ENCODE results near the gene ADGRD2. TPM values are rescaled to one million over a fixed set of nuclear protein-coding genes. Genes with fewer than 3 reads are reported as not detected.

ADGRD2 gene
- total RNA-seq, 1 experiment from 2014 or later, result not detected

DNA sequence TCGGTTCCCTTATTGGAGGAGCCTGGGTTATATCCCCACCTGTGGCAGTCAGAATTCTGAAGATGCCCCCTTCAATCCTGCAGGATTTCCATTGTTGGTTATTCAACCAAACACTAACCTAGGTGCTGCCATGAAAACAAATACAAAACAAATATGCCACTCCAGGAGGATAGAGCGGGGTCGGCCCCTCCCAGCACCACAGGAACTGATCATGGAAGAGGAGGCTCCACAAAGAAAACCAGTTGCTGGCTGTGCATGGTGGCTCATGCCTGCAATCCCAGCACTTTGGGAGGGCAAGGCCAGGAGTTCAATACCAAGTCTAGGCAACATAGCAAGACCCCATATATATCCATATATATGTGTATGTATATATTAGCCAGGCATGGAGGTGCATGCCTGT, 13.2 kb upstream of the ADGRD2 start:
- no TSS peak for BruUV-seq (replicated peaks)
- POLR2A ChIA-PET (ENCODE audit: low non-redundant PET), result no interaction called here

GRCh38 chr9:124438091-124438490, 12.2 kb upstream of the ADGRD2 start:
- Histone ChIP-seq H3K4me1 (ENCODE audit: insufficient read depth, low read length, poor library complexity, severe bottlenecking) (no peaks in the 10 kb centered on the region), H3K4me3 (ENCODE audit: low read depth, low read length, poor library complexity, severe bottlenecking) (no peak overlapping the region), H3K9me3 (ENCODE audit: low read depth, low read length, poor library complexity, severe bottlenecking) (no peaks in the 10 kb centered on the region), H3K27me3 (replicated peaks; ENCODE audit: insufficient read depth, low read depth, low read length, poor library complexity) (no peaks in the 10 kb centered on the region), H3K27ac (ENCODE audit: low read depth, low read length, poor library complexity, severe bottlenecking) (no peak overlapping the region), H3K36me3 (ENCODE audit: insufficient read depth, low read length, poor library complexity, severe bottlenecking) (no peaks in the 10 kb centered on the region)
- ChIA-PET CTCF (no interaction called here), POLR2A (ENCODE audit: low non-redundant PET) (no interaction called here)
- DNase-seq (ENCODE audit: low spot score), result no peak
- BruUV-seq (replicated peaks), result no TSS peak
- intact Hi-C loops (cut with micrococcal nuclease; ENCODE audit: unreplicated experiment), result no loop called here
- TF ChIP-seq EZH2 (IDR thresholded peaks at IDR 0.05; ENCODE audit: borderline replicate concordance, low read depth, low read length, poor library complexity, severe bottlenecking) (no peak), CTCF (conservative IDR thresholded peaks at IDR 0.05; ENCODE audit: low read depth, low read length) (no peak)

More for the DNA sequence above, 13.2 kb upstream of the ADGRD2 start:
- TF ChIP-seq CTCF (conservative IDR thresholded peaks at IDR 0.05; ENCODE audit: low read depth, low read length) (no peak), EZH2 (IDR thresholded peaks at IDR 0.05; ENCODE audit: borderline replicate concordance, low read depth, low read length, poor library complexity, severe bottlenecking) (no peak)
- H3K9me3 ChIP-seq (ENCODE audit: low read depth, low read length, poor library complexity, severe bottlenecking), result no peaks in the 10 kb centered on the region
- intact Hi-C loops (cut with micrococcal nuclease; ENCODE audit: unreplicated experiment), result no loop called here
- H3K36me3 ChIP-seq (ENCODE audit: insufficient read depth, low read length, poor library complexity, severe bottlenecking), result no peaks in the 10 kb centered on the region
- DNase-seq (ENCODE audit: low spot score), result no peak
- no peak overlapping the region for H3K4me3 ChIP-seq (ENCODE audit: low read depth, low read length, poor library complexity, severe bottlenecking)
- H3K27me3 ChIP-seq (replicated peaks; ENCODE audit: insufficient read depth, low read depth, low read length, poor library complexity), result no peaks in the 10 kb centered on the region
- H3K4me1 ChIP-seq (ENCODE audit: insufficient read depth, low read length, poor library complexity, severe bottlenecking), result no peaks in the 10 kb centered on the region
- CTCF ChIA-PET, result no interaction called here
- H3K27ac ChIP-seq (ENCODE audit: low read depth, low read length, poor library complexity, severe bottlenecking), result no peak overlapping the region

DNA sequence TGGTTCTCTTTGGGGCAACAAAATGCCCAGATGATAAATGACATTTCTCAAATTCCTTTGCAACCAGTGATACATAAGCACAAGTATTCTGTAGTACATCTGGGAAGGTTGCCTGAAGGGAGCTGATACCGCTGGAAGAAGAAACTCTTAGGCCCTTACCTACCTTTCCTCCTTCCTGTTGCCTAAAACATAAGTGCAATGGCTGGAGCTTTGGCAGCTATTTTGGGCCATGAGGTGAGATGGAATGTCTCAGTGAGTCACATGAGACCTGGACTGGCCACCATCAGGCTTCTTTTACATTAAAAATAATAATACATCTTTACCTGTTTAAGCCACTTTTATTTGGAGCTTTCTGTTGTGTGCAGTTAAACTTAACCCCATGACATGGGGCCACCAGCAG, 11.2 kb upstream of the ADGRD2 start:
- H3K27me3 ChIP-seq (replicated peaks; ENCODE audit: insufficient read depth, low read depth, low read length, poor library complexity), result no peaks in the 10 kb centered on the region
- no peak for TF ChIP-seq CTCF (conservative IDR thresholded peaks at IDR 0.05; ENCODE audit: low read depth, low read length)
- POLR2A ChIA-PET (ENCODE audit: low non-redundant PET), result no interaction called here
- no peaks in the 10 kb centered on the region for H3K36me3 ChIP-seq (ENCODE audit: insufficient read depth, low read length, poor library complexity, severe bottlenecking)
- CTCF ChIA-PET, result no interaction called here
- H3K4me1 ChIP-seq (ENCODE audit: insufficient read depth, low read length, poor library complexity, severe bottlenecking), result no peaks in the 10 kb centered on the region
- no peak for DNase-seq (ENCODE audit: low spot score)
- intact Hi-C loops (cut with micrococcal nuclease; ENCODE audit: unreplicated experiment), result no loop called here
- no TSS peak for BruUV-seq (replicated peaks)
- no peak overlapping the region for H3K4me3 ChIP-seq (ENCODE audit: low read depth, low read length, poor library complexity, severe bottlenecking)
- H3K27ac ChIP-seq (ENCODE audit: low read depth, low read length, poor library complexity, severe bottlenecking), result no peak overlapping the region
- H3K9me3 ChIP-seq (ENCODE audit: low read depth, low read length, poor library complexity, severe bottlenecking), result no peaks in the 10 kb centered on the region

All from A673 (cell line).